Measurements from ENCODE around the gene MKI67. TPM values are rescaled to one million over a fixed set of nuclear protein-coding genes. Genes with fewer than 3 reads are reported as not detected.

MKI67 gene
- polyA plus RNA-seq, 1 of the 3 experiments (the other 2 are of a cell fraction): 7.5 TPM

- CTCF ChIA-PET: interaction anchor here (0.6 to 2.4 kb wide), 5 partner anchors 9 to 253 kb away, joined by 3 to 21 read pairs (median 5); partner anchors contain the start of gene PTPRE
- Histone ChIP-seq H3K9me3 (no peaks in the 10 kb centered on the region), H3K27ac (ENCODE audit: low read depth in 2 of 2, low read length in 1 of 2) (no peak overlapping the region), H3K27me3 (ENCODE audit: insufficient read depth) (no peaks in the 10 kb centered on the region), H3K36me3 (replicated peaks in 1 of 2; ENCODE audit: control insufficient read depth in 1 of 2, insufficient read depth in 2 of 2, low read length in 1 of 2) (no peaks in the 10 kb centered on the region), H3K79me2 (ENCODE audit: insufficient read depth) (no peaks in the 10 kb centered on the region), H3F3A (replicated peaks; ENCODE audit: insufficient read depth) (no peaks in the 10 kb centered on the region), H3K4me1 (ENCODE audit: control insufficient read depth in 1 of 2, insufficient read depth in 2 of 2, low read depth in 1 of 2, low read length in 1 of 2) (no peaks in the 10 kb centered on the region; a peak in 1 of 4 replicates), H4K20me1 (ENCODE audit: insufficient read depth) (no peaks in the 10 kb centered on the region), H3K9ac (no peak overlapping the region), H3K4me2 (no peak overlapping the region), H2AFZ (ENCODE audit: low read depth) (no peak overlapping the region), H3K9me2 (no peaks in the 10 kb centered on the region), H3K4me3 (ENCODE audit: low read depth in 2 of 2, low read length in 1 of 2) (no peak overlapping the region)
- POLR2A ChIA-PET: no interaction called here
- no peak for DNase-seq
- TF ChIP-seq MAX (IDR thresholded peaks at IDR 0.05; ENCODE audit: low read depth) (no peak), FOSL2 (IDR thresholded peaks at IDR 0.05; ENCODE audit: borderline replicate concordance, low read depth) (no peak), USF2 (IDR thresholded peaks at IDR 0.05; ENCODE audit: borderline replicate concordance, low read depth, low read length) (no peak), RAD21 (IDR thresholded peaks at IDR 0.05; ENCODE audit: low read length) (no peak), GATA2 (CRISPR knock-in tag; IDR thresholded peaks at IDR 0.05) (no peak), CTCF (IDR thresholded peaks at IDR 0.05) (no peak)
- WGBS (ENCODE audit: low lambda C conversion rate): 22% methylated on average over 6 of the region's 6 CpGs
These were observed 34.1 kb upstream of the MKI67 start for GRCh38 chr10:128160297-128160711.

GRCh38 chr10:128158021-128158795, 32.0 kb upstream of the MKI67 start:
- 54% methylated on average over 9 of the region's 9 CpGs for WGBS (ENCODE audit: low lambda C conversion rate)
- Histone ChIP-seq H2AFZ (ENCODE audit: low read depth) (no peak overlapping the region), H3K27me3 (ENCODE audit: insufficient read depth) (no peaks in the 10 kb centered on the region), H4K20me1 (ENCODE audit: insufficient read depth) (no peaks in the 10 kb centered on the region), H3F3A (replicated peaks; ENCODE audit: insufficient read depth) (no peaks in the 10 kb centered on the region), H3K4me1 (ENCODE audit: control insufficient read depth in 1 of 2, insufficient read depth in 2 of 2, low read depth in 1 of 2, low read length in 1 of 2) (peaks cover 0 to 1% of the 10 kb centered on the region in 2 experiments; a peak in 1 of 4 replicates), H3K9me3 (no peaks in the 10 kb centered on the region), H3K9ac (no peak overlapping the region), H3K79me2 (ENCODE audit: insufficient read depth) (no peaks in the 10 kb centered on the region), H3K4me3 (ENCODE audit: low read depth in 2 of 2, low read length in 1 of 2) (no peak overlapping the region), H3K9me2 (no peaks in the 10 kb centered on the region), H3K4me2 (no peak overlapping the region), H3K36me3 (replicated peaks in 1 of 2; ENCODE audit: control insufficient read depth in 1 of 2, insufficient read depth in 2 of 2, low read length in 1 of 2) (no peaks in the 10 kb centered on the region), H3K27ac (ENCODE audit: low read depth in 2 of 2, low read length in 1 of 2) (no peak overlapping the region)
- POLR2A ChIA-PET: no interaction called here
- no peak for DNase-seq
- no peak for TF ChIP-seq YY1 (IDR thresholded peaks at IDR 0.05; ENCODE audit: low read depth)
- no peak for TF ChIP-seq EP300 (IDR thresholded peaks at IDR 0.05; ENCODE audit: borderline replicate concordance in 1 of 2, low read depth in 1 of 2, low read length in 1 of 2)
- no peak for TF ChIP-seq MEF2A (IDR thresholded peaks at IDR 0.05; ENCODE audit: borderline replicate concordance, low read depth)
- no peak for TF ChIP-seq GATA2 (CRISPR knock-in tag; IDR thresholded peaks at IDR 0.05)
- CTCF ChIA-PET: no interaction called here
